Gastroesophageal sphincter (tissue), 3 donors: ENCODE results near the gene DIABLO.

Source experiments
- POLR2A ChIP-seq, 2 donors: fragments of 450-650 bp; IDR thresholded peaks; one replicate each; pipeline ENCODE4 v1.6.1; 2017; ENCODE audit warnings: antibody characterized with exemption in 2 of 2, mild to moderate bottlenecking in 2 of 2, moderate library complexity in 1 of 2
- POLR2AphosphoS5 ChIP-seq: sonication (generic); formaldehyde crosslinking; IDR thresholded peaks from one replicate; pipeline ENCODE4 v1.6.1; 2017; ENCODE audit warnings: antibody characterized with exemption
- TF ChIP-seq, protein P1 (sequence below), 4 experiments: fragments of 200-600 bp in 2 of 4; fragments of 450-650 bp in 2 of 4; sonication (generic) in 1 of 4; IDR thresholded peaks; one replicate each; pipeline ENCODE4 v1.5.1; 2017 to 2019; ENCODE audit warnings: antibody characterized with exemption in 4 of 4, mild to moderate bottlenecking in 2 of 4, moderate library complexity in 2 of 4

DNA sequence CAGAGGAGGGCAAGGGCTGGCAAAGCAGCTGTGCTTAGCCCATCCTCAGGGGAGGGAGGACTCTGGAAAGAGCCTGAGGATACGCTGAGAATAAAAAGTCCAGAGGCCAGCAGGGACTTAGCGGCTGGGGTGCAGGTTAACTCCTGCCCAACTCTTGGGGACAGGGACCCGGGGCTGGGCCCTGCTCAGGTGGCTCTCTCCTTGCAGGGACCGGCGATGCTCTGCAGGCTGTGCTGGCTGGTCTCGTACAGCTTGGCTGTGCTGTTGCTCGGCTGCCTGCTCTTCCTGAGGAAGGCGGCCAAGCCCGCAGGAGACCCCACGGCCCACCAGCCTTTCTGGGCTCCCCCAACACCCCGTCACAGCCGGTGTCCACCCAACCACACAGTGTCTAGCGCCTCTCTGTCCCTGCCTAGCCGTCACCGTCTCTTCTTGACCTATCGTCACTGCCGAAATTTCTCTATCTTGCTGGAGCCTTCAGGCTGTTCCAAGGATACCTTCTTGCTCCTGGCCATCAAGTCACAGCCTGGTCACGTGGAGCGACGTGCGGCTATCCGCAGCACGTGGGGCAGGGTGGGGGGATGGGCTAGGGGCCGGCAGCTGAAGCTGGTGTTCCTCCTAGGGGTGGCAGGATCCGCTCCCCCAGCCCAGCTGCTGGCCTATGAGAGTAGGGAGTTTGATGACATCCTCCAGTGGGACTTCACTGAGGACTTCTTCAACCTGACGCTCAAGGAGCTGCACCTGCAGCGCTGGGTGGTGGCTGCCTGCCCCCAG is 19.6 kb downstream of the DIABLO start:
- no peak for TF ChIP-seq POLR2A (IDR thresholded peaks at IDR 0.05)
- TF ChIP-seq, protein P1, sequence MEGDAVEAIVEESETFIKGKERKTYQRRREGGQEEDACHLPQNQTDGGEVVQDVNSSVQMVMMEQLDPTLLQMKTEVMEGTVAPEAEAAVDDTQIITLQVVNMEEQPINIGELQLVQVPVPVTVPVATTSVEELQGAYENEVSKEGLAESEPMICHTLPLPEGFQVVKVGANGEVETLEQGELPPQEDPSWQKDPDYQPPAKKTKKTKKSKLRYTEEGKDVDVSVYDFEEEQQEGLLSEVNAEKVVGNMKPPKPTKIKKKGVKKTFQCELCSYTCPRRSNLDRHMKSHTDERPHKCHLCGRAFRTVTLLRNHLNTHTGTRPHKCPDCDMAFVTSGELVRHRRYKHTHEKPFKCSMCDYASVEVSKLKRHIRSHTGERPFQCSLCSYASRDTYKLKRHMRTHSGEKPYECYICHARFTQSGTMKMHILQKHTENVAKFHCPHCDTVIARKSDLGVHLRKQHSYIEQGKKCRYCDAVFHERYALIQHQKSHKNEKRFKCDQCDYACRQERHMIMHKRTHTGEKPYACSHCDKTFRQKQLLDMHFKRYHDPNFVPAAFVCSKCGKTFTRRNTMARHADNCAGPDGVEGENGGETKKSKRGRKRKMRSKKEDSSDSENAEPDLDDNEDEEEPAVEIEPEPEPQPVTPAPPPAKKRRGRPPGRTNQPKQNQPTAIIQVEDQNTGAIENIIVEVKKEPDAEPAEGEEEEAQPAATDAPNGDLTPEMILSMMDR (IDR thresholded peaks at IDR 0.05): no peak
- no peak for TF ChIP-seq POLR2AphosphoS5
